PC-9 (cell line): Measurements from ENCODE around the gene PICALM.

Experiments
- CTCF ChIP-seq: fragments of 200-600 bp; sonication (generic); conservative IDR thresholded peaks from 2 replicates; pipeline ENCODE4 v1.6.1; 2017; ENCODE audit warnings: mixed run types, antibody characterized with exemption, mild to moderate bottlenecking, moderate library complexity
- EZH2 ChIP-seq: fragments of 200-600 bp; sonication (generic); IDR thresholded peaks from 2 replicates; pipeline ENCODE4 v1.8.0; 2017; ENCODE audit warnings: antibody characterized with exemption, low read depth

GRCh38 chr11:85970593-85970992 is 98.3 kb downstream of the PICALM start:
- no peak for TF ChIP-seq CTCF
- TF ChIP-seq EZH2: no peak
